Liver (tissue), 9 donors: Measurements from ENCODE around the gene IPO9. TPM values are rescaled to one million over a fixed set of nuclear protein-coding genes. Genes with fewer than 3 reads are reported as not detected.

ENCODE experiments used
- DNase-seq: peaks from one replicate; pipeline ENCODE4 v3.0.0-alpha.2; 2017; ENCODE audit warnings: low spot score
- H3K27ac ChIP-seq, 2 donors: one replicate each; pipeline ENCODE4 v1.7.0; 2013; ENCODE audit warnings: inconsistent platforms in 2 of 2, low read length in 2 of 2, control low read depth in 1 of 2, low read depth in 1 of 2, mild to moderate bottlenecking in 1 of 2
- H3K27me3 ChIP-seq, 4 donors: one replicate each; pipeline versions ENCODE4 v1.6.1 to v1.7.0; 2013; ENCODE audit warnings: low read length in 3 of 4, inconsistent platforms in 1 of 4, mild to moderate bottlenecking in 1 of 4, moderate library complexity in 1 of 4; ENCODE audit not compliant: control insufficient read depth in 4 of 4, insufficient read depth in 4 of 4
- H3K36me3 ChIP-seq, 4 donors: one replicate each; pipeline versions ENCODE4 v1.6.1 to v1.7.0; 2013; ENCODE audit warnings: low read length in 3 of 4, mild to moderate bottlenecking in 3 of 4, low read depth in 1 of 4, moderate library complexity in 1 of 4; ENCODE audit not compliant: control insufficient read depth in 4 of 4, insufficient read depth in 3 of 4
- H3K4me1 ChIP-seq, 4 donors: one replicate each; pipeline versions ENCODE4 v1.6.1 to v1.7.0; 2013; ENCODE audit warnings: low read length in 3 of 4, mild to moderate bottlenecking in 3 of 4, moderate library complexity in 1 of 4; ENCODE audit not compliant: control insufficient read depth in 4 of 4, insufficient read depth in 4 of 4
- H3K4me3 ChIP-seq, 3 donors: one replicate each; pipeline versions ENCODE4 v1.6.1 to v1.7.0; 2013; ENCODE audit warnings: low read length in 3 of 3, control low read depth in 1 of 3, low read depth in 1 of 3, mild to moderate bottlenecking in 1 of 3
- H3K9ac ChIP-seq, 2 donors: one replicate each; pipeline ENCODE4 v1.7.0; 2013; ENCODE audit warnings: low read length in 2 of 2, mild to moderate bottlenecking in 2 of 2, moderate library complexity in 2 of 2, control low read depth in 1 of 2, low read depth in 1 of 2
- H3K9me3 ChIP-seq, 4 donors: one replicate each; pipeline versions ENCODE4 v1.6.1 to v1.7.0; 2013; ENCODE audit warnings: low read length in 3 of 4; ENCODE audit not compliant: control insufficient read depth in 4 of 4
- EGR1 ChIP-seq, 2 donors: IDR thresholded peaks; 2 replicates each; pipeline ENCODE4 v1.6.1; 2016 to 2018; ENCODE audit warnings: antibody characterized with exemption in 2 of 2, low read depth in 2 of 2
- FOXA1 ChIP-seq: IDR thresholded peaks from 2 replicates; pipeline ENCODE4 v1.6.1; 2016; ENCODE audit warnings: antibody characterized with exemption
- FOXA2 ChIP-seq: IDR thresholded peaks from 2 replicates; pipeline ENCODE4 v1.6.1; 2016; ENCODE audit warnings: antibody characterized with exemption
- GABPA ChIP-seq, 2 donors: IDR thresholded peaks in 1 of 2; conservative IDR thresholded peaks in 1 of 2; 2 replicates each; pipeline ENCODE4 v1.6.1; 2016; ENCODE audit warnings: antibody characterized with exemption in 2 of 2, mild to moderate bottlenecking in 1 of 2, moderate library complexity in 1 of 2
- HNF4A ChIP-seq, 2 donors: conservative IDR thresholded peaks; 2 replicates each; pipeline ENCODE4 v1.6.1; 2016; ENCODE audit warnings: antibody characterized with exemption in 2 of 2, mild to moderate bottlenecking in 2 of 2
- HNF4G ChIP-seq: IDR thresholded peaks from 2 replicates; pipeline ENCODE4 v1.6.1; 2016; ENCODE audit warnings: antibody characterized with exemption
- JUND ChIP-seq, 2 donors: IDR thresholded peaks; 2 replicates each; pipeline ENCODE4 v1.6.1; 2016; ENCODE audit warnings: antibody characterized with exemption in 2 of 2
- NR2F2 ChIP-seq: IDR thresholded peaks from 2 replicates; pipeline ENCODE4 v1.6.1; 2016; ENCODE audit warnings: antibody characterized with exemption
- RAD21 ChIP-seq, 2 donors: IDR thresholded peaks; 2 replicates each; pipeline ENCODE4 v1.6.1; 2016; ENCODE audit warnings: antibody characterized with exemption in 2 of 2, mild to moderate bottlenecking in 2 of 2
- RXRA ChIP-seq, 2 donors: IDR thresholded peaks; 2 replicates each; pipeline ENCODE4 v1.6.1; 2017 to 2018; ENCODE audit warnings: antibody characterized with exemption in 2 of 2, mild to moderate bottlenecking in 1 of 2
- SP1 ChIP-seq: IDR thresholded peaks from 2 replicates; pipeline ENCODE4 v1.6.1; 2018; ENCODE audit warnings: antibody characterized with exemption, mild to moderate bottlenecking
- TAF1 ChIP-seq: conservative IDR thresholded peaks from 2 replicates; pipeline ENCODE4 v1.6.1; 2016; ENCODE audit warnings: antibody characterized with exemption, mild to moderate bottlenecking
- YY1 ChIP-seq: IDR thresholded peaks from 2 replicates; pipeline ENCODE4 v1.6.1; 2016; ENCODE audit warnings: antibody characterized with exemption, mild to moderate bottlenecking
- WGBS: extraction: QIAGEN DNeasy Blood & Tissue Kit; methylation state at CpG from one replicate; pipeline ENCODE4 v1.1.7; 2013; 5-methylcytosine and 5-hydroxymethylcytosine counted together
- polyA plus RNA-seq, 2 donors: library from polyadenylated mRNA; stranded (reverse) in 1 of 2; unstranded in 1 of 2; fragments of 200-250 nt in 1 of 2; fragments of >200 nt in 1 of 2; fragmentation: Nextera tagmentation in 1 of 2; extraction: Ambion mirVana in 1 of 2; gene quantifications; one replicate each; pipeline versions ENCODE4 v1.2.1 to v1.2.3, GENCODE V29; 2013 to 2015
- total RNA-seq, 2 donors: library from RNA; depleted of rRNA; stranded (reverse); fragments of >200 nt; gene quantifications; one replicate each; pipeline ENCODE4 v1.2.3, GENCODE V29; 2014
- TF ChIP-seq, protein P1 (sequence below): fragments of 150-350 bp; IDR thresholded peaks from 2 replicates; pipeline ENCODE4 v1.5.1; 2017; ENCODE audit warnings: improper control_type of control experiment, low read depth, low read length; ENCODE audit not compliant: missing input control
- TF ChIP-seq, protein P2 (sequence below): IDR thresholded peaks from 2 replicates; pipeline ENCODE4 v1.6.1; 2016; ENCODE audit warnings: antibody characterized with exemption, mild to moderate bottlenecking
- TF ChIP-seq, protein P3 (sequence below): IDR thresholded peaks from 2 replicates; pipeline ENCODE4 v1.6.1; 2016; ENCODE audit warnings: antibody characterized with exemption
- TF ChIP-seq, protein P4 (sequence below): IDR thresholded peaks from 2 replicates; pipeline ENCODE4 v1.6.1; 2016; ENCODE audit warnings: antibody characterized with exemption
- TF ChIP-seq, protein P5 (sequence below): IDR thresholded peaks from 2 replicates; pipeline ENCODE4 v1.6.1; 2016; ENCODE audit warnings: antibody characterized with exemption
- donor health status: healthy.
- donor health status: healthy.
- donor health status: healthy.
- donor health status: healthy.
- donor health status: healthy.

The IPO9 gene
- total and polyA plus RNA-seq, 4 donors, result 6.6 to 22.1 (median 13.6) TPM

DNA sequence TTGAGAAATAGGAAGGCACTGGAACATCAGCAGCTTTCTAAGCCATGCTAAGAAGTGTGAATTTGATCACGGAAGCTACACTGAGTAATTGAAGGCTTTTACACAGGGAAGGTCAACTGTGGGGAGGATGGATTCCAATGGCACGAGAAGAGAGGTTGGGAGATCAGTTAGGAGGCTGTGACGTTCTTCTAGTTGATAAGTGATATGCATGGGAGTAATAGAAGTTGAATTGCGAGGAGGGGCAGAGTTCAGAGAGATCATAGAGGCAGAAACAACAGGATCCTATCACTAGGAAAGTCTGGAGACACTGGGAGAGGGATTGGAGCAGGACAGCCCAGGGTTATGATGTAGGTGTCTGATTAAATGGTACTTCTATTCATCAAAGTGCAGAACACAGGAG is 101.2 kb downstream of the IPO9 start:
- DNase-seq, result no peak
- H3K9ac ChIP-seq, result no peak overlapping the region
- no peak overlapping the region for H3K27ac ChIP-seq
- TF ChIP-seq, protein P1, sequence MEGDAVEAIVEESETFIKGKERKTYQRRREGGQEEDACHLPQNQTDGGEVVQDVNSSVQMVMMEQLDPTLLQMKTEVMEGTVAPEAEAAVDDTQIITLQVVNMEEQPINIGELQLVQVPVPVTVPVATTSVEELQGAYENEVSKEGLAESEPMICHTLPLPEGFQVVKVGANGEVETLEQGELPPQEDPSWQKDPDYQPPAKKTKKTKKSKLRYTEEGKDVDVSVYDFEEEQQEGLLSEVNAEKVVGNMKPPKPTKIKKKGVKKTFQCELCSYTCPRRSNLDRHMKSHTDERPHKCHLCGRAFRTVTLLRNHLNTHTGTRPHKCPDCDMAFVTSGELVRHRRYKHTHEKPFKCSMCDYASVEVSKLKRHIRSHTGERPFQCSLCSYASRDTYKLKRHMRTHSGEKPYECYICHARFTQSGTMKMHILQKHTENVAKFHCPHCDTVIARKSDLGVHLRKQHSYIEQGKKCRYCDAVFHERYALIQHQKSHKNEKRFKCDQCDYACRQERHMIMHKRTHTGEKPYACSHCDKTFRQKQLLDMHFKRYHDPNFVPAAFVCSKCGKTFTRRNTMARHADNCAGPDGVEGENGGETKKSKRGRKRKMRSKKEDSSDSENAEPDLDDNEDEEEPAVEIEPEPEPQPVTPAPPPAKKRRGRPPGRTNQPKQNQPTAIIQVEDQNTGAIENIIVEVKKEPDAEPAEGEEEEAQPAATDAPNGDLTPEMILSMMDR, result no peak
- TF ChIP-seq, protein P2, sequence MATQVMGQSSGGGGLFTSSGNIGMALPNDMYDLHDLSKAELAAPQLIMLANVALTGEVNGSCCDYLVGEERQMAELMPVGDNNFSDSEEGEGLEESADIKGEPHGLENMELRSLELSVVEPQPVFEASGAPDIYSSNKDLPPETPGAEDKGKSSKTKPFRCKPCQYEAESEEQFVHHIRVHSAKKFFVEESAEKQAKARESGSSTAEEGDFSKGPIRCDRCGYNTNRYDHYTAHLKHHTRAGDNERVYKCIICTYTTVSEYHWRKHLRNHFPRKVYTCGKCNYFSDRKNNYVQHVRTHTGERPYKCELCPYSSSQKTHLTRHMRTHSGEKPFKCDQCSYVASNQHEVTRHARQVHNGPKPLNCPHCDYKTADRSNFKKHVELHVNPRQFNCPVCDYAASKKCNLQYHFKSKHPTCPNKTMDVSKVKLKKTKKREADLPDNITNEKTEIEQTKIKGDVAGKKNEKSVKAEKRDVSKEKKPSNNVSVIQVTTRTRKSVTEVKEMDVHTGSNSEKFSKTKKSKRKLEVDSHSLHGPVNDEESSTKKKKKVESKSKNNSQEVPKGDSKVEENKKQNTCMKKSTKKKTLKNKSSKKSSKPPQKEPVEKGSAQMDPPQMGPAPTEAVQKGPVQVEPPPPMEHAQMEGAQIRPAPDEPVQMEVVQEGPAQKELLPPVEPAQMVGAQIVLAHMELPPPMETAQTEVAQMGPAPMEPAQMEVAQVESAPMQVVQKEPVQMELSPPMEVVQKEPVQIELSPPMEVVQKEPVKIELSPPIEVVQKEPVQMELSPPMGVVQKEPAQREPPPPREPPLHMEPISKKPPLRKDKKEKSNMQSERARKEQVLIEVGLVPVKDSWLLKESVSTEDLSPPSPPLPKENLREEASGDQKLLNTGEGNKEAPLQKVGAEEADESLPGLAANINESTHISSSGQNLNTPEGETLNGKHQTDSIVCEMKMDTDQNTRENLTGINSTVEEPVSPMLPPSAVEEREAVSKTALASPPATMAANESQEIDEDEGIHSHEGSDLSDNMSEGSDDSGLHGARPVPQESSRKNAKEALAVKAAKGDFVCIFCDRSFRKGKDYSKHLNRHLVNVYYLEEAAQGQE, result no peak
- TF ChIP-seq NR2F2 (no peak), TAF1 (no peak), JUND (IDR thresholded peaks at IDR 0.05) (no peak), RXRA (IDR thresholded peaks at IDR 0.05) (no peak), GABPA (IDR thresholded peaks at IDR 0.05 in 1 of 2, conservative IDR thresholded peaks at IDR 0.05 in 1 of 2) (no peak), FOXA2 (no peak), RAD21 (IDR thresholded peaks at IDR 0.05) (no peak), FOXA1 (no peak), YY1 (no peak), SP1 (no peak), HNF4A (conservative IDR thresholded peaks at IDR 0.05) (no peak)
- TF ChIP-seq, protein P3, sequence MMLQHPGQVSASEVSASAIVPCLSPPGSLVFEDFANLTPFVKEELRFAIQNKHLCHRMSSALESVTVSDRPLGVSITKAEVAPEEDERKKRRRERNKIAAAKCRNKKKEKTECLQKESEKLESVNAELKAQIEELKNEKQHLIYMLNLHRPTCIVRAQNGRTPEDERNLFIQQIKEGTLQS, result no peak
- TF ChIP-seq, protein P4, sequence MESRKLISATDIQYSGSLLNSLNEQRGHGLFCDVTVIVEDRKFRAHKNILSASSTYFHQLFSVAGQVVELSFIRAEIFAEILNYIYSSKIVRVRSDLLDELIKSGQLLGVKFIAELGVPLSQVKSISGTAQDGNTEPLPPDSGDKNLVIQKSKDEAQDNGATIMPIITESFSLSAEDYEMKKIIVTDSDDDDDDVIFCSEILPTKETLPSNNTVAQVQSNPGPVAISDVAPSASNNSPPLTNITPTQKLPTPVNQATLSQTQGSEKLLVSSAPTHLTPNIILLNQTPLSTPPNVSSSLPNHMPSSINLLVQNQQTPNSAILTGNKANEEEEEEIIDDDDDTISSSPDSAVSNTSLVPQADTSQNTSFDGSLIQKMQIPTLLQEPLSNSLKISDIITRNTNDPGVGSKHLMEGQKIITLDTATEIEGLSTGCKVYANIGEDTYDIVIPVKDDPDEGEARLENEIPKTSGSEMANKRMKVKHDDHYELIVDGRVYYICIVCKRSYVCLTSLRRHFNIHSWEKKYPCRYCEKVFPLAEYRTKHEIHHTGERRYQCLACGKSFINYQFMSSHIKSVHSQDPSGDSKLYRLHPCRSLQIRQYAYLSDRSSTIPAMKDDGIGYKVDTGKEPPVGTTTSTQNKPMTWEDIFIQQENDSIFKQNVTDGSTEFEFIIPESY, result no peak
- WGBS, result 80% methylated on average over 4 of the region's 4 CpGs
- H3K4me3 ChIP-seq, result no peak overlapping the region
- H3K27me3 ChIP-seq, result no peaks in the 10 kb centered on the region
- H3K4me1 ChIP-seq, result no peaks in the 10 kb centered on the region
- H3K36me3 ChIP-seq, result no peaks in the 10 kb centered on the region
- no peaks in the 10 kb centered on the region for H3K9me3 ChIP-seq

DNA sequence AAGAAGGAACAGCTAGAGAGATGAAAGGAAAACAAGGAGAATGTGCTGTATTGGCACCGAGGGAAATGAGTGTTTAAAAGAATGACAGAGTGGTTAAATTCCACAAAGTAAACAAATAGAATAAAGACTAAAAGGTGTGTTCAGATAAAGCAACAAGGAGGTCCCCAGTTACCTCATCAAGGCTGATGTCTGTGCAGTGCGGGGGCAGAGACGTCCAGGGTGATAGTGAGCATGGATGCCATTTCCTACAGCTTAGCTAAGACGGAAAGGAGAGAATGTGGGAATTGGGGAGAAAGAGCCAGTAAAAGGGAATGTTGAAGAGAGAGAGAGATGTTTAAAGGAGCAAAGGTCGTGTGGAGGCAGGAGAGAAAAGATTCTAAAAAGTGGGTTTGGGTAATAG is 101.8 kb downstream of the IPO9 start:
- H3K9ac ChIP-seq, result no peak overlapping the region
- no peaks in the 10 kb centered on the region for H3K36me3 ChIP-seq
- no peaks in the 10 kb centered on the region for H3K27me3 ChIP-seq
- H3K9me3 ChIP-seq, result no peaks in the 10 kb centered on the region
- H3K4me1 ChIP-seq, result no peaks in the 10 kb centered on the region
- WGBS, result 75% methylated on average over 5 of the region's 5 CpGs
- no peak overlapping the region for H3K27ac ChIP-seq
- DNase-seq, result no peak
- no peak overlapping the region for H3K4me3 ChIP-seq
- TF ChIP-seq HNF4G (no peak), RAD21 (IDR thresholded peaks at IDR 0.05) (no peak), EGR1 (IDR thresholded peaks at IDR 0.05; ENCODE audit: low read depth in 2 of 2) (no peak), FOXA1 (no peak), HNF4A (conservative IDR thresholded peaks at IDR 0.05) (no peak), YY1 (no peak), FOXA2 (no peak), JUND (IDR thresholded peaks at IDR 0.05) (no peak), NR2F2 (no peak), GABPA (IDR thresholded peaks at IDR 0.05 in 1 of 2, conservative IDR thresholded peaks at IDR 0.05 in 1 of 2) (no peak), SP1 (no peak), RXRA (IDR thresholded peaks at IDR 0.05) (no peak), TAF1 (no peak)
- TF ChIP-seq, protein P3, result no peak
- TF ChIP-seq, protein P2, result no peak
- TF ChIP-seq, protein P5, sequence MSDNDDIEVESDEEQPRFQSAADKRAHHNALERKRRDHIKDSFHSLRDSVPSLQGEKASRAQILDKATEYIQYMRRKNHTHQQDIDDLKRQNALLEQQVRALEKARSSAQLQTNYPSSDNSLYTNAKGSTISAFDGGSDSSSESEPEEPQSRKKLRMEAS, result no peak
- TF ChIP-seq, protein P4, result no peak
